ENCODE data around the gene ZNF121.

- TF ChIP-seq CTCF (conservative IDR thresholded peaks at IDR 0.05; ENCODE audit: low read length) (no peak), EZH2phosphoT487 (IDR thresholded peaks at IDR 0.05; ENCODE audit: borderline replicate concordance, low read depth, low read length) (no peak)
Observed at GRCh38 chr19:9547870-9548269, 36.4 kb downstream of the ZNF121 start.
